ENCODE data around the gene TRIM24. TPM values are rescaled to one million over a fixed set of nuclear protein-coding genes. Genes with fewer than 3 reads are reported as not detected.

TRIM24 gene
- total RNA-seq, 6 experiments from 2014 or later, result 7.9 to 11.2 (median 9.9) TPM

DNA sequence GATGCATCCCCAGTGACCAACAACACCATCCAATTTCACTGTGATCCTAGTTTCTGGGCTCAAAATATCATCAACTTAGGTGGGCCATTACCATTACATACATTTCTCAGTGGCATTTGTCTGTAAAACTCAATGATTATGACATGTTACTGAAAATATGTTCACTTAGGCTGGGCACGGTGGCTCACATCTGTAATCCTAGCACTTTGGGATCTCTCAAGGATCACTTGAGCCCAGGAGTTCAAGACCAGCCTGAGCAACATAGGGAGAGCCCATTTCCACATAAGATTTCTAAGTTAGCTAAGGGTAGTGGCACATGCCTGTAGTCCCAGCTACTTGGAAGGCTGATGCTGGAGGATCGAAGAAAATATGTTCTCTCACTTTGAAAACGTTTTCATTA is 91.0 kb downstream of the TRIM24 start:
- Mint-ChIP-seq H3K27ac (no peak overlapping the region), H3K4me3 (no peak overlapping the region), H3K36me3 (ENCODE audit: low read depth) (peaks cover 26% of the 10 kb centered on the region), H3K4me1 (ENCODE audit: low read depth) (no peaks in the 10 kb centered on the region), H3K9me3 (peaks cover 1% of the 10 kb centered on the region; the same call in 1 of the 2 replicates), H3K27me3 (ENCODE audit: insufficient read depth) (no peaks in the 10 kb centered on the region; the same call in 1 of the 2 replicates)
- DNase-seq, result no peak
- TF ChIP-seq, protein P1, sequence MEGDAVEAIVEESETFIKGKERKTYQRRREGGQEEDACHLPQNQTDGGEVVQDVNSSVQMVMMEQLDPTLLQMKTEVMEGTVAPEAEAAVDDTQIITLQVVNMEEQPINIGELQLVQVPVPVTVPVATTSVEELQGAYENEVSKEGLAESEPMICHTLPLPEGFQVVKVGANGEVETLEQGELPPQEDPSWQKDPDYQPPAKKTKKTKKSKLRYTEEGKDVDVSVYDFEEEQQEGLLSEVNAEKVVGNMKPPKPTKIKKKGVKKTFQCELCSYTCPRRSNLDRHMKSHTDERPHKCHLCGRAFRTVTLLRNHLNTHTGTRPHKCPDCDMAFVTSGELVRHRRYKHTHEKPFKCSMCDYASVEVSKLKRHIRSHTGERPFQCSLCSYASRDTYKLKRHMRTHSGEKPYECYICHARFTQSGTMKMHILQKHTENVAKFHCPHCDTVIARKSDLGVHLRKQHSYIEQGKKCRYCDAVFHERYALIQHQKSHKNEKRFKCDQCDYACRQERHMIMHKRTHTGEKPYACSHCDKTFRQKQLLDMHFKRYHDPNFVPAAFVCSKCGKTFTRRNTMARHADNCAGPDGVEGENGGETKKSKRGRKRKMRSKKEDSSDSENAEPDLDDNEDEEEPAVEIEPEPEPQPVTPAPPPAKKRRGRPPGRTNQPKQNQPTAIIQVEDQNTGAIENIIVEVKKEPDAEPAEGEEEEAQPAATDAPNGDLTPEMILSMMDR (IDR thresholded peaks at IDR 0.05), result no peak

DNA sequence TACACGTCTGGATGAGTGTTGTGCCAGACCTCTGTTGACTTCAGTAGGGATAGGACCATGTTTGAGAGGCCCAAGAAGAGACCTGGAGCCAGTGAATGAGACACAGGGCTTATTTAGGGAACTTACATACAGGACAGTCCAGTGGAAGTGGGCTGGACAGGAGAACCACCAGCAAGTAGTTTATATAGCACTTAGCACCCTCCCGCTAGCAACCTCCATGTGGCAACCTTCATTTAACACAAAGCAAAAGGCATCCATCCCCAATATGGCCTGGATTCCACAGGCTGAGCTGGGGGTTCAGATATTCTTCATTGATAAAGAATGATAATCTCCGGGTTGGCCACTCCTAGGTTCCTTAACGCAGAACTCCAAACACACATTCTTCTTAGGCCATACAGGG is 93.7 kb downstream of the TRIM24 start:
- Mint-ChIP-seq H3K4me1 (ENCODE audit: low read depth) (no peaks in the 10 kb centered on the region), H3K4me3 (no peak overlapping the region), H3K27me3 (ENCODE audit: insufficient read depth) (no peaks in the 10 kb centered on the region; the same call in 1 of the 2 replicates), H3K27ac (no peak overlapping the region), H3K9me3 (peaks cover 28% of the 10 kb centered on the region), H3K36me3 (ENCODE audit: low read depth) (peaks cover 53% of the 10 kb centered on the region)
- TF ChIP-seq, protein P1 (IDR thresholded peaks at IDR 0.05), result no peak
- no peak for DNase-seq

DNA sequence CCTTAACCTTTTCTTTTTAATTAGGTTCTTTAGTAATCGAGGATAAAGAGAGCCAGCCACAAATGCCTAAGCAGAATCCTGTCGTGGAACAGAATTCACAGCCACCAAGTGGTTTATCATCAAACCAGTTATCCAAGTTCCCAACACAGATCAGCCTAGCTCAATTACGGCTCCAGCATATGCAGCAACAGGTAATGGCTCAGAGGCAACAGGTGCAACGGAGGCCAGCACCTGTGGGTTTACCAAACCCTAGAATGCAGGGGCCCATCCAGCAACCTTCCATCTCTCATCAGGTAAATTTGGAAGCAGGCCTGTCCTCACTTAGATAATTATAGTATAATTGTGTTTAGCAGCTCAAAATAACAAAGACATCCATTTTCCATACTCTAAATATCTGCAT is 94.6 kb downstream of the TRIM24 start:
- Mint-ChIP-seq H3K4me1 (ENCODE audit: low read depth) (no peaks in the 10 kb centered on the region), H3K9me3 (peaks cover 28% of the 10 kb centered on the region), H3K36me3 (ENCODE audit: low read depth) (peaks cover 61% of the 10 kb centered on the region), H3K4me3 (no peak overlapping the region), H3K27ac (no peak overlapping the region), H3K27me3 (ENCODE audit: insufficient read depth) (no peaks in the 10 kb centered on the region; the same call in 1 of the 2 replicates)
- TF ChIP-seq, protein P1 (IDR thresholded peaks at IDR 0.05), result no peak
- no peak for DNase-seq

DNA sequence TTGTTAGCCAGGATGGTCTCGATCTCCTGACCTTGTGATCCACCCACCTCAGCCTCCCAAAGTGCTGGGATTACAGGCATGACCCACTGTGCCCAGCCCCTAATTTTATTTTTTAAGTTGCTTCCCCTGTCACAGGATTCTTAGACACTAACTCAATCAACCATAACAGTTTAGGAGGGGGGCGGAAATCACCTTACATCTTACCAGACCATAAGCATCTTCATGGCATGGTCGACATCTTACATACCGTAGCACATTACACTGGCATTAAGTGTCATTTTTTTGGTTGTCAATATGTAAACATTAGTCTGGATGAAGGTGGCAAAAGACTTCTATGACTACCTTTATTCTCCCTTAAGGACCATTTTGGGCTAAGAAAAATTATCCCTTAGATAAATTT is 95.6 kb downstream of the TRIM24 start:
- H3K4me1 Mint-ChIP-seq (ENCODE audit: low read depth), result no peaks in the 10 kb centered on the region
- H3K27me3 Mint-ChIP-seq (ENCODE audit: insufficient read depth), result no peaks in the 10 kb centered on the region; the same call in 1 of the 2 replicates
- H3K36me3 Mint-ChIP-seq (ENCODE audit: low read depth), result peaks cover 71% of the 10 kb centered on the region
- DNase-seq, result no peak
- H3K27ac Mint-ChIP-seq, result no peak overlapping the region
- TF ChIP-seq, protein P1 (IDR thresholded peaks at IDR 0.05), result no peak
- peaks cover 28% of the 10 kb centered on the region for H3K9me3 Mint-ChIP-seq
- no peak overlapping the region for H3K4me3 Mint-ChIP-seq

DNA sequence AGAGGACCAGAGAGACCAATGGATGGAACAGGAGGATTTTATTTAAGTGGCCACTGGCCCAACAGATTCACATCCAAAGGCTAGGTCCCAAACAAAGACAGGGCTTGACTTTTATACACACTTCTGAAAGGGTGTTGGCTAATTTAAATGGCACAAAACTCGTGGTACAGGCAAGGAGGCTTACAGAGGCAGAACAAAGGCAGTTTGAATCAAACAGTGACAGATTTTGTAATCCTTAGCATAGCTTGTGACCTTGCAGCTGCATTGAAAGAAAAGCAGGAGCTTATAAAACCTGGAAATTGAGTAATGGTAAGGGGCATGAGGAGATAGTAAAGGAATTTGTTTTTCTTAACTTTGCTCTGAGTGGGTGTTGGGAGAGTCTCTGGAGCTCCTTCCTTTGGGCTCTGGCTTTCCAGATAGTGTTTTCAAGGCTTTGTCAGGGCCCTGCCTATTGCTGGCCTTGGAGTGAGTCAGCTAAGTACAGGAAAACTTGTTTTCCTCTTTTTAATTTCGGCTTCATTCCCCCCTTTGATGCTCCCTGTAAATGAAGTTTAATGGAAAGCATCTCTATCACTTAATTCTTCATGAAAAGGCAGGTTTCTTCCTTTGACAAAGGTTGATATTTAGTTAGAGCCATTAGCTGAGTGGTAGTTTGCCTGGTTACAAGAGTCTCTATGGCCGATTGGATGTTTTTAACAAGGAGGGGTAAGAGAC is 96.9 kb downstream of the TRIM24 start:
- peaks cover 76% of the 10 kb centered on the region for H3K36me3 Mint-ChIP-seq (ENCODE audit: low read depth)
- H3K9me3 Mint-ChIP-seq, result peaks cover 30% of the 10 kb centered on the region
- no peaks in the 10 kb centered on the region; the same call in none of the 2 replicates for H3K27me3 Mint-ChIP-seq (ENCODE audit: insufficient read depth)
- no peak overlapping the region for H3K4me3 Mint-ChIP-seq
- no peak overlapping the region for H3K27ac Mint-ChIP-seq
- TF ChIP-seq, protein P1 (IDR thresholded peaks at IDR 0.05), result no peak
- no peak for DNase-seq
- H3K4me1 Mint-ChIP-seq (ENCODE audit: low read depth), result no peaks in the 10 kb centered on the region

All from HFFc6 (cell line).